LNCAP (cell line): ENCODE measurements around the gene STPG2.

Source experiments
- CTCF ChIP-seq: fragments of 450-650 bp; IDR thresholded peaks from 2 replicates; pipeline ENCODE4 v1.5.1; 2017; ENCODE audit warnings: mild to moderate bottlenecking

STPG2 gene

DNA sequence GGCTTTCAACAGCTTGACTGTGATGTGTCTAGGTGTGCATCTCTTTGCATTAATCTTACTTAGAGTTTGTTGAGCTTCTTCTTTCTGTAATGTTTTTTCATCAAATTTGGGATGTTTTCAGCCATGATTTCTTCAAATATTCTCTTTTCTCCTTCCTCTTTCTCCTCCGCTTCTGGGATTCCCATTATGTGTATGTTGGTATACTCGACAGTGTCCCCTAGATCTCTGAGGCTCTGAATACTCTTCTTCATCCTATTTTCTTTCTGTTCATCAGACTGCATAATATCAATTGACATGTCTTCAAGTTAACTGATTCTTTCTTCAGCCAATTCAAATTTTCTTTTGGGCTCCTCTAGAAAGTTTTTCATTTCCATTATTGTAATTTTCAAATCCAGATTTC, 25.9 kb downstream of the STPG2 start:
- TF ChIP-seq CTCF = no peak

GRCh38 chr4:98113012-98113411, 30.3 kb downstream of the STPG2 start:
- peak; percentile 42; the same call in 1 of the 2 replicates for TF ChIP-seq CTCF

DNA sequence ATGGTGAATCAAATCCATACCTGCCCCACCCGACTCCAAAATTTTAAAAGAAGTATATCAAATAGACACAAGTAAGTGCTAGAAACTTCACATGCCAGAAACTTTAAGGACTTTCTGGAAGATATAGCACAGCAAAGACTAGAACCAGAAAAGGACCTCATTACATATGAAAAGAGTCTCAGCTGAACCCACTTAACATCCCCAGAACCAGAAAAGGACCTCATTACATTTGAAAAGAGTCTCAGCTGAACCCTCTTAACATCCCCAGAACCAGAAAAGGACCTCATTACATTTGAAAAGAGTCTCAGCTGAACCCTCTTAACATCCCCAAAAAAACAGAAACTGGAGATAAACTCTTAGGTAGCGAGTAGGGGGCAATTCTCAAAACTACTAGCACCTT, 32.3 kb downstream of the STPG2 start:
- TF ChIP-seq CTCF = no peak

DNA sequence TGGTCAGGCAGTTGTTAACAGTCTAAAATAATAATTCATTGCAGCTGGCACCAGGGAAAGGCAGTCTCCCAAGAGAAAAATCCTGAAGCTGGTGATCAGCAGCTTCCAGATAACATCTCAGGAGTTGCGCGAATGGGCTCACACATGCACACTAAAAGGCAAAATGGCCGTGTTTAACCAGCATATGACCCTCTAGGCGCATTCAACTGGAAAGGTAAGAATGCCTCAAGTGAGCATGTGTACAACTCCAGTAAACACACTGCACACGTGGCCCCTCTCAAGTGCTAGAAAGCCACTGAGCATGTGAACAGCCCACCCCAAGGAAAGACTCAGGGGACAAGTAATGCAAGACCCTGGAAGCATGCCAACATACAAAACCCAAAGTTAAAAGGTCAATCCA, 33.1 kb downstream of the STPG2 start:
- TF ChIP-seq CTCF = no peak

- TF ChIP-seq CTCF = no peak
These were observed 40.6 kb downstream of the STPG2 start for GRCh38 chr4:98102660-98103059.

GRCh38 chr4:98101988-98102387, 41.3 kb downstream of the STPG2 start:
- no peak for TF ChIP-seq CTCF

DNA sequence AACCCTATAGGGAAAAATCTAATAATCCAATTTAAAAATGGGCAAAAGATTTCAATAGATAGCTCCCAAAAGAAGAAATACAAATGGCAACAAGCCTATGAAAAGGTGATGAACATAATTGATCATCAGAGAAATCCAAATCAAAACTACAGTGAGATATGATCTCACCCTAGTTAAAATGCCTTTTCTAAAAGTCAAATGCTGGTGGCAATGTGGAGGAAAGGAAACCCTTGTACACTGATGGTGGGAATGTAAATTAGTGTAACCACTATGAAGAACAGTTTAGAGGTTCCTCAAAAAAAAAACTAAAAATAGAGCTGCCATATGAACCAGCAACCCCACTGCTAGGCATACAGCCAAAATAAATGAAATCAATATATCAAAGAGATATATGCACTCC, 44.5 kb downstream of the STPG2 start:
- TF ChIP-seq CTCF = no peak

DNA sequence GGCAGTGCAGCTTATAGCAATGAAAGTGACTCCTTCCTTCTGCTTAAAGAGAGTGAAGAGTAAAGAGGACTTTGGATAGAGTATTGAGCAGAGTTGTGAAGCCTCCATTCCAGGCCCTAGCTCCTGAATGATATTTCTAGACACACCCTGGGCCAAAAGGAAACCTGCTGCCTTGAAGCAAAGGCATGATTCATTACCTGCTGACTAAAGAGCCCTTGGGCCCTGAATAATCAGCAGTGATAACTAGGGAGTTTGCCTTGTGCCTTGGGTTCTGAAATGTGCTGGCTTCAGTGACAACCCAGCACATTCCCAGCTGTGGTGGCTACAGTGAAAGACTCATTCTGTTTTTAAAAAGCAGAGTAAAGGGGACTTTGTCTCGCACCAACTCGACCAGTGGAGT, 49.2 kb downstream of the STPG2 start:
- no peak for TF ChIP-seq CTCF
